ENCODE results near the gene CPZ. TPM values are rescaled to one million over a fixed set of nuclear protein-coding genes. Genes with fewer than 3 reads are reported as not detected.

The CPZ gene
- total and polyA plus RNA-seq, 2 of the 4 experiments (the other 2 are of a cell fraction): 0.90 to 10.3 TPM

DNA sequence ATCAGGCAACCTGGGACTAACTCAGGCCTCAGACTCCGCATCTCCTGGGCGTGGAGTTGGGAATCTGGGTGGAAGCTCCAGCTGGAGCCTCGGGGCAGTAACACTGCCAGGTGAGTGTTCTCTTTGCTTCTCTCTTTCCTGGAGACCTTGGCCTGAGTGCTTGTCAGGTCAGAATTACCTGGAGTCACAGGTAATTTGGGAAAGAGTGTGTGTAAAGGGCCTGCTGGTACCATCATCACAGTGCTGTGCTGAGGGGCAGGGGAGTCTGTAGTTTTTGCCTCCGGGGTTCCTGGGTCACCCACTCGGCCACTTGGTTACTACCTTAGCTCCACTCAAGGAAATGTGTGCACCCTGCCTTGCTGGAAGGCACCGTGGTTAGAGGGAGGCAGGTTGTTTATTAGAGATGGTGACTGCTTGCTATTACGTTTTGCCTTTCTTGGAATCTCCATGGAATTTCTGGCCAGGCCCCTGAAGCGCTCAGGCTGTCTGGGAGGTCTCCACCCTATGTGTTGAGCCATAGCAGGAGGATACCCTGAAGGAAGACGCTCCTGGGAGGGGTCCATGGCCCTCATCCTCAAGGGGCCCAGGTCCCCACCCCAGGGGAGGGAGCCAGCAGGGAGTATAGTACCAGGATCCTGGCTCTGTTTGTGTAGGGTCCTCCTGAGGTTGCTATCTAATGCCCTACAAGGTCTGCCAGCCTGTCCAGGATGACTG is 9.5 kb upstream of the CPZ start:
- Histone ChIP-seq H4K20me1 (ENCODE audit: insufficient read depth, low read length) (no peaks in the 10 kb centered on the region; the same call in 1 of the 2 replicates), H3K4me2 (ENCODE audit: low read depth, low read length) (no peak overlapping the region), H3K18ac (ENCODE audit: low read depth, low read length) (no peak overlapping the region), H4K8ac (ENCODE audit: low read depth in 2 of 2, low read length in 2 of 2) (no peak overlapping the region), H3K14ac (replicated peaks; ENCODE audit: low read depth, low read length) (no peak overlapping the region), H4K91ac (ENCODE audit: insufficient read depth, low read depth, low read length) (no peak overlapping the region), H3K27me3 (ENCODE audit: control insufficient read depth, insufficient read depth, low read length) (peaks cover 73% of the 10 kb centered on the region), H2BK120ac (ENCODE audit: low read depth, low read length) (no peak overlapping the region), H3K56ac (ENCODE audit: extremely low read depth, insufficient read depth, low read length) (no peak overlapping the region), H3K4me1 (ENCODE audit: control insufficient read depth, insufficient read depth, low read length) (no peaks in the 10 kb centered on the region), H3K9me1 (ENCODE audit: insufficient read depth, low read length) (no peaks in the 10 kb centered on the region), H3K27ac (ENCODE audit: insufficient read depth, low read length) (no peak overlapping the region), H3K79me1 (ENCODE audit: low read depth in 1 of 2, low read length in 2 of 2) (no peaks in the 10 kb centered on the region), H3K9ac (ENCODE audit: low read depth, low read length) (no peak overlapping the region), H3K4me3 (ENCODE audit: insufficient read depth, low read depth, low read length) (no peak overlapping the region), H3K23ac (ENCODE audit: low read depth, low read length) (no peak overlapping the region), H2BK15ac (ENCODE audit: low read depth, low read length) (no peak overlapping the region), H4K5ac (ENCODE audit: low read depth, low read length) (no peak overlapping the region), H2AFZ (replicated peaks; ENCODE audit: low read length, poor library complexity) (no peak overlapping the region), H2BK20ac (ENCODE audit: low read depth, low read length) (no peak overlapping the region), H3K9me3 (ENCODE audit: control insufficient read depth, insufficient read depth, low read length) (no peaks in the 10 kb centered on the region; the same call in 1 of the 2 replicates), H2BK5ac (ENCODE audit: low read depth, low read length, poor library complexity, severe bottlenecking) (no peak overlapping the region), H2AK5ac (ENCODE audit: low read depth, low read length) (no peak overlapping the region), H2AK9ac (replicated peaks; ENCODE audit: low read depth, low read length, poor library complexity) (no peak overlapping the region), H3K36me3 (ENCODE audit: control insufficient read depth, insufficient read depth, low read length) (no peaks in the 10 kb centered on the region), H3K4ac (ENCODE audit: low read depth, low read length) (no peak overlapping the region)
- POLR2A ChIA-PET (ENCODE audit: unreplicated experiment): no interaction called here
- TF ChIP-seq NFE2L2 (IDR thresholded peaks at IDR 0.05; ENCODE audit: low read depth, low read length) (no peak), RFX5 (IDR thresholded peaks at IDR 0.05; ENCODE audit: low read depth, low read length) (no peak), FOS (IDR thresholded peaks at IDR 0.05; ENCODE audit: low read depth, low read length) (no peak), CEBPB (IDR thresholded peaks at IDR 0.05; ENCODE audit: low read depth, low read length) (no peak), BHLHE40 (IDR thresholded peaks at IDR 0.05; ENCODE audit: low read depth, low read length) (no peak), USF2 (IDR thresholded peaks at IDR 0.05; ENCODE audit: low read depth, low read length) (no peak), CTCF (conservative IDR thresholded peaks at IDR 0.05; ENCODE audit: low read depth, low read length) (no peak)
- no CpG with 5 or more reads among the region's 9 CpGs for WGBS, 2 experiments (ENCODE audit: extremely low coverage in 2 of 2, insufficient read length in 1 of 2)
- no peak for DNase-seq
- dilution Hi-C loops (cut with HindIII; ENCODE audit: low sequenced_read_pairs, unreplicated experiment): no loop called here
- no peak for ATAC-seq (ENCODE audit: low read depth)
- in situ Hi-C loops (cut with MboI; ENCODE audit: low sequenced_read_pairs): no loop called here
- intact Hi-C loops (cut with micrococcal nuclease): no loop called here
- CTCF ChIA-PET: no interaction called here
- no TSS peak for BruUV-seq (replicated peaks)
